Lower leg skin (tissue), 4 donors: ENCODE results near the gene GLTP. TPM values are rescaled to one million over a fixed set of nuclear protein-coding genes. Genes with fewer than 3 reads are reported as not detected.

ENCODE experiments used
- DNase-seq, 2 donors: peaks; one replicate each; pipeline ENCODE4 v3.0.0-alpha.2; 2019; ENCODE audit warnings: low spot score in 2 of 2
- H3K4me3 ChIP-seq: fragments of 200-600 bp; sonication (generic); 2 replicates; pipeline ENCODE4 v1.5.1; 2017; ENCODE audit warnings: mild to moderate bottlenecking, low read depth; ENCODE audit not compliant: poor library complexity, severe bottlenecking
- CTCF ChIP-seq, 3 donors: fragments of 450-650 bp; IDR thresholded peaks; one replicate each; pipeline ENCODE4 v1.5.1; 2016; ENCODE audit warnings: antibody characterized with exemption in 3 of 3, mild to moderate bottlenecking in 3 of 3, moderate library complexity in 2 of 3
- POLR2A ChIP-seq, 2 donors: fragments of 450-650 bp; IDR thresholded peaks; one replicate each; pipeline ENCODE4 v1.6.1; 2016 to 2017; ENCODE audit warnings: antibody characterized with exemption in 2 of 2, mild to moderate bottlenecking in 1 of 2, moderate library complexity in 1 of 2
- WGBS, 2 donors: methylation state at CpG; one replicate each; pipeline ENCODE4 v1.1.5; 2018; 5-methylcytosine and 5-hydroxymethylcytosine counted together
- intact Hi-C: fragments of 100-400 bp; cut with DNase I; formaldehyde crosslinking; loops from one replicate; pipeline ENCODE4 v1.15.0; 2023; ENCODE audit warnings: low total_unique reads
- microRNA-seq, 2 donors: library from miRNA; unstranded; fragments of <30 nt; microRNA quantifications; one replicate each; pipeline ENCODE4, GENCODE V29; 2016; ENCODE audit warnings: borderline replicate concordance in 2 of 2, borderline number of aligned reads in 1 of 2
- total RNA-seq, 4 donors: library from RNA; depleted of rRNA; stranded (reverse); fragments of >200 nt; gene quantifications; one replicate each; pipeline ENCODE4 v1.1.0, GENCODE V29; 2016

Gene GLTP
- total RNA-seq, 4 donors from 2014 or later: 536 to 775 (median 660) TPM

GRCh38 chr12:109808876-109809646 lies 71.3 kb downstream of the GLTP start:
- H3K4me3 ChIP-seq: no peak overlapping the region
- WGBS, 2 donors: 96% methylated on average over 4 of the region's 4 CpGs
- intact Hi-C loops: no loop called here
- no peak for DNase-seq
- TF ChIP-seq CTCF (IDR thresholded peaks at IDR 0.05): no peak
- no peak for TF ChIP-seq POLR2A (IDR thresholded peaks at IDR 0.05)

GRCh38 chr12:109807954-109808643 lies 72.2 kb downstream of the GLTP start:
- intact Hi-C loops: no loop called here
- no peak for TF ChIP-seq POLR2A (IDR thresholded peaks at IDR 0.05)
- TF ChIP-seq CTCF (IDR thresholded peaks at IDR 0.05): no peak
- 95% methylated on average over 12 of the region's 12 CpGs for WGBS, 2 donors
- H3K4me3 ChIP-seq: no peak overlapping the region
- no peak for DNase-seq

GRCh38 chr12:109804820-109805761 lies 75.2 kb downstream of the GLTP start:
- peak; percentile 50 to 94 for DNase-seq
- WGBS, 2 donors: 34 to 43% methylated on average over 12 of the region's 12 CpGs
- H3K4me3 ChIP-seq: no peak overlapping the region
- intact Hi-C loops: loop anchor here (1.0 kb wide), 1 partner anchor 40 kb away; no protein-coding TSS in a partner anchor
- peak in 1 of 3 donors; percentile 76 for TF ChIP-seq CTCF (IDR thresholded peaks at IDR 0.05)
- TF ChIP-seq POLR2A (IDR thresholded peaks at IDR 0.05): no peak

- H3K4me3 ChIP-seq: no peak overlapping the region
- no peak for TF ChIP-seq POLR2A (IDR thresholded peaks at IDR 0.05)
- TF ChIP-seq CTCF (IDR thresholded peaks at IDR 0.05): no peak
- intact Hi-C loops: no loop called here
- WGBS, 2 donors: 87 to 90% methylated on average over 3 of the region's 3 CpGs
- DNase-seq: no peak
Measured at GRCh38 chr12:109803678-109804077, 76.7 kb downstream of the GLTP start.

GRCh38 chr12:109802828-109803227 lies 77.5 kb downstream of the GLTP start:
- H3K4me3 ChIP-seq: no peak overlapping the region
- TF ChIP-seq POLR2A (IDR thresholded peaks at IDR 0.05) (no peak), CTCF (IDR thresholded peaks at IDR 0.05) (no peak)
- DNase-seq: no peak
- WGBS, 2 donors: 96% methylated on average over 14 to 15 of the region's 15 CpGs
- intact Hi-C loops: no loop called here

Small RNA genes lying within 50 kb of the gene (microRNA-seq; reads per million reads assigned to microRNA genes)
- 0 reads per million in 2 donors for gene MIR4497

Other genes starting within 250 kb of the GLTP start
- 1 to 10 TPM; 4.8 to 7.2 (median 6.1) TPM for gene FAM222A, start 166.7 kb downstream of the GLTP start, total RNA-seq
- 10 to 100 TPM in 1 of 4 donors, 1 to 10 TPM in 3; 6.6 to 10.9 (median 8.1) TPM for gene TRPV4, start 47.1 kb downstream of the GLTP start, total RNA-seq
- gene TCHP, start 19.7 kb upstream of the GLTP start, total RNA-seq: 10 to 100 TPM; 28.3 to 61.5 (median 36.3) TPM
- 10 to 100 TPM; 25.2 to 31.8 (median 28.5) TPM for gene GIT2, start 115.8 kb upstream of the GLTP start, total RNA-seq
- 100 to 1,000 TPM in 3 of 4 donors, 10 to 100 TPM in 1; 97.7 to 184 (median 143) TPM for gene ANKRD13A, start 118.9 kb upstream of the GLTP start, total RNA-seq
- gene C12orf76, start 168.0 kb upstream of the GLTP start, total RNA-seq: 1 to 10 TPM; 4.2 to 10.0 (median 8.8) TPM
- 10 to 100 TPM in 2 of 4 donors, 1 to 10 TPM in 2; 6.8 to 12.6 (median 9.7) TPM for gene IFT81, start 243.8 kb upstream of the GLTP start, total RNA-seq